Osteoblast (primary cell): Measurements from ENCODE around the gene TBL1XR1. TPM values are rescaled to one million over a fixed set of nuclear protein-coding genes. Genes with fewer than 3 reads are reported as not detected.

Experiments used
- DNase-seq: peaks from one replicate; pipeline ENCODE4 v3.0.0; 2011; ENCODE audit warnings: low spot score, mixed read lengths; ENCODE audit not compliant: insufficient read length; ENCODE audit errors: missing footprints
- H2AFZ ChIP-seq: 2 replicates; pipeline ENCODE4 v1.6.0; 2011; ENCODE audit warnings: mild to moderate bottlenecking, low read length
- H3K27ac ChIP-seq: 2 replicates; pipeline ENCODE4 v1.5.1; 2011; ENCODE audit warnings: mild to moderate bottlenecking, low read depth, low read length, moderate library complexity
- H3K27me3 ChIP-seq: 2 replicates; pipeline ENCODE4 v1.6.0; 2012; ENCODE audit warnings: mild to moderate bottlenecking, control low read depth, inconsistent platforms, low read length, moderate library complexity; ENCODE audit not compliant: insufficient read depth
- H3K36me3 ChIP-seq: 2 replicates; pipeline ENCODE4 v1.5.1; 2011; ENCODE audit warnings: mild to moderate bottlenecking, low read length, control low read depth, moderate library complexity; ENCODE audit not compliant: insufficient read depth
- H3K4me1 ChIP-seq: 2 replicates; pipeline ENCODE4 v1.5.1; 2011; ENCODE audit warnings: mild to moderate bottlenecking, low read length, control low read depth, moderate library complexity; ENCODE audit not compliant: insufficient read depth
- H3K4me2 ChIP-seq: 2 replicates; pipeline ENCODE4 v1.6.0; 2011; ENCODE audit warnings: mild to moderate bottlenecking, low read length; ENCODE audit not compliant: insufficient read depth
- H3K4me3 ChIP-seq: fragments of 200-600 bp; sonication (generic); 3 replicates; pipeline ENCODE4 v1.5.1; 2012; ENCODE audit warnings: mild to moderate bottlenecking, low read length, inconsistent platforms; ENCODE audit not compliant: insufficient read depth
- H3K79me2 ChIP-seq: 2 replicates; pipeline ENCODE4 v1.6.0; 2012; ENCODE audit warnings: mild to moderate bottlenecking, low read length, control low read depth, inconsistent platforms; ENCODE audit not compliant: insufficient read depth
- H3K9me3 ChIP-seq: 2 replicates; pipeline ENCODE4 v1.5.1; 2011; ENCODE audit warnings: low read depth, low read length, control low read depth
- H4K20me1 ChIP-seq: 2 replicates; pipeline ENCODE4 v1.6.0; 2012; ENCODE audit warnings: mild to moderate bottlenecking, low read length, control low read depth; ENCODE audit not compliant: insufficient read depth
- total RNA-seq: library from RNA; depleted of rRNA; stranded (reverse); fragments of >200 nt; gene quantifications from 2 replicates; pipeline ENCODE4 v1.2.3, GENCODE V29; 2012
- TF ChIP-seq, protein P1 (sequence below): IDR thresholded peaks from 2 replicates; pipeline ENCODE4 v1.5.1; 2011; ENCODE audit warnings: mild to moderate bottlenecking, low read depth, low read length, moderate library complexity; ENCODE audit errors: extremely low read depth

The TBL1XR1 gene
- total RNA-seq, 1 donor, result 297 TPM

DNA sequence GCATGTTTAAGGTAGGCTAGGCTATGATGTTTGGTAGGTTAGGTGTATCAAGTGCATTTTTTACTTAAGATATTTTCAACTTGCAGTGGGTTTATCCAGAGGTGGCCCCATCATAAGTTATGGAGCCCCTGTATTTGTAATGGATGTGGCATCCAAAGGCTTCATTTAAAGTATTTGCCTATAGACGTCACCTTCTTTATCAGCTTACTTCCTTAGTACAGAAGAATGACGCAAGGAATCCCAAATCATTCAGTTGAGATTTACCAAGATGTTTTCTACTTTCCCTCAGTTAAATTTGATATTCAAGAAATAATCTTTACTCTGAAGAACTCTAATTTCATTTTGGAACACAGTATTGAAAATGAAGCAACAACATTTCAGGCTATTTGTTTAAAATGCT lies 201.3 kb downstream of the TBL1XR1 start:
- no peak for DNase-seq
- Histone ChIP-seq H3K4me3 (no peak overlapping the region), H3K27me3 (no peaks in the 10 kb centered on the region), H4K20me1 (no peaks in the 10 kb centered on the region), H3K79me2 (no peaks in the 10 kb centered on the region), H3K27ac (no peak overlapping the region), H3K4me1 (no peaks in the 10 kb centered on the region), H3K4me2 (no peak overlapping the region), H3K36me3 (no peaks in the 10 kb centered on the region), H2AFZ (no peak overlapping the region), H3K9me3 (no peaks in the 10 kb centered on the region)
- TF ChIP-seq, protein P1, sequence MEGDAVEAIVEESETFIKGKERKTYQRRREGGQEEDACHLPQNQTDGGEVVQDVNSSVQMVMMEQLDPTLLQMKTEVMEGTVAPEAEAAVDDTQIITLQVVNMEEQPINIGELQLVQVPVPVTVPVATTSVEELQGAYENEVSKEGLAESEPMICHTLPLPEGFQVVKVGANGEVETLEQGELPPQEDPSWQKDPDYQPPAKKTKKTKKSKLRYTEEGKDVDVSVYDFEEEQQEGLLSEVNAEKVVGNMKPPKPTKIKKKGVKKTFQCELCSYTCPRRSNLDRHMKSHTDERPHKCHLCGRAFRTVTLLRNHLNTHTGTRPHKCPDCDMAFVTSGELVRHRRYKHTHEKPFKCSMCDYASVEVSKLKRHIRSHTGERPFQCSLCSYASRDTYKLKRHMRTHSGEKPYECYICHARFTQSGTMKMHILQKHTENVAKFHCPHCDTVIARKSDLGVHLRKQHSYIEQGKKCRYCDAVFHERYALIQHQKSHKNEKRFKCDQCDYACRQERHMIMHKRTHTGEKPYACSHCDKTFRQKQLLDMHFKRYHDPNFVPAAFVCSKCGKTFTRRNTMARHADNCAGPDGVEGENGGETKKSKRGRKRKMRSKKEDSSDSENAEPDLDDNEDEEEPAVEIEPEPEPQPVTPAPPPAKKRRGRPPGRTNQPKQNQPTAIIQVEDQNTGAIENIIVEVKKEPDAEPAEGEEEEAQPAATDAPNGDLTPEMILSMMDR, result no peak

DNA sequence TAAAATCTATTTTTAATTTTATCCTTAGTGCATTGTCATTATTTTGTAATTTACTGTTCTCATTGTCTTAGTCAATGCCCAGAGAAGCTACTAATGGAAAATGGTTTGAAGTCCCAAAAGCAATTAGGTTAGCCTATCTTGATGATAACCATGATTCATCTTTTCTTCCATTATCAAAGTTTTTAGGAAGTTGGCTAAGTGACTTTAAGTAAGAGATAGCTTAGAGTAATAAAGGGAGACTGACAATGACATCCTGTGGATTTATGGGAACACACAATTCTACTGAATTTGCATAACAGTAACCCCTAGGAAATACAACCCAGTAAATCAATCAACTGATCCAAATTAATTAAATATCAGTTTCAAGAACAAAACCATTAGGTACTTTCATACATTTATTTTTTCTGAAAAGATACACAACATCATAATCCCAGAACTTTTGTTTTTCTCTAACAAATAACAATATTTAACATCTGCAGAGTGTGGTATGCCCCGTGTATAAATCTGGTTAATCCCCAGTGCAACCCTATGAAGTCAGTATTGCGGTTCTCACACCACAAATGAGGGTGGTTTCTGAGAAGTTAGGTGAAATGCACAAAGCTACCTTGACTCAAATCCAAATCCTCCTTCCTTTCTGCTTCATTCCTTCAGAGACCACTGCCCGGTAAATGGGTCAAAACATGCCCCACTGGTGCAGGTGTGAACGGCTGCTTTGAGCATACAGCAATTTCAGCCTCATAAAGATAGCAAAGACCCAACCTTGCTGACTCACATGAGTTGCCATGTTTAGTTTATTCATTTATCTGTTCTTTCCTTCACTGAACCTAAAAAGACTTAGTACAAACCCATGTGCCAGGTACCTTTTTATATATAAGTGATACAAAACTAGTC lies 202.1 kb downstream of the TBL1XR1 start:
- Histone ChIP-seq H3K4me2 (no peak overlapping the region), H4K20me1 (no peaks in the 10 kb centered on the region), H3K27me3 (no peaks in the 10 kb centered on the region), H3K4me3 (no peak overlapping the region), H3K36me3 (no peaks in the 10 kb centered on the region), H2AFZ (no peak overlapping the region), H3K79me2 (no peaks in the 10 kb centered on the region), H3K9me3 (no peaks in the 10 kb centered on the region), H3K27ac (no peak overlapping the region), H3K4me1 (no peaks in the 10 kb centered on the region)
- TF ChIP-seq, protein P1, result no peak
- no peak for DNase-seq

DNA sequence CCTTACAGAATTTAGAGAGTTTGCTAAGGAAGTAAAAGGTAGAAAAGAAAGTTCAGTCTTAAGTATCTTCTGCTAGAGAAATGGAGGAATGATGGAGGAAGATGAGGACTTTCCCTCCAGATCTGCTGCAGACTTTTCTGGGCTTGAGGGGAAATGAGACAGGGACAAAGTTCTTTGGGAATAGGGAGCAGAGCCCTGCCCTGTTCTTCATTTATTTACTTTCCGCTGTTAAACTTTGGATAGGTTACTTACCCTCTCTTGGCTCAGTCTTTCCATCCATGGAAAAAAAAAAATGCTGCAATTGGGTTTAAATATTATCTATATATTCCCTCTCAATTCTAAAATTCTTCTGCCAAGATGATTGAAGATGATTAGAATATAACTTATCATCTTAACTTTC lies 202.9 kb downstream of the TBL1XR1 start:
- H3K4me3 ChIP-seq, result no peak overlapping the region
- H3K27me3 ChIP-seq, result no peaks in the 10 kb centered on the region
- TF ChIP-seq, protein P1, result no peak
- no peak for DNase-seq
- no peaks in the 10 kb centered on the region for H4K20me1 ChIP-seq
- no peak overlapping the region for H2AFZ ChIP-seq
- no peaks in the 10 kb centered on the region for H3K79me2 ChIP-seq
- H3K4me1 ChIP-seq, result no peaks in the 10 kb centered on the region
- no peak overlapping the region for H3K4me2 ChIP-seq
- H3K36me3 ChIP-seq, result no peaks in the 10 kb centered on the region
- no peaks in the 10 kb centered on the region for H3K9me3 ChIP-seq
- H3K27ac ChIP-seq, result no peak overlapping the region

DNA sequence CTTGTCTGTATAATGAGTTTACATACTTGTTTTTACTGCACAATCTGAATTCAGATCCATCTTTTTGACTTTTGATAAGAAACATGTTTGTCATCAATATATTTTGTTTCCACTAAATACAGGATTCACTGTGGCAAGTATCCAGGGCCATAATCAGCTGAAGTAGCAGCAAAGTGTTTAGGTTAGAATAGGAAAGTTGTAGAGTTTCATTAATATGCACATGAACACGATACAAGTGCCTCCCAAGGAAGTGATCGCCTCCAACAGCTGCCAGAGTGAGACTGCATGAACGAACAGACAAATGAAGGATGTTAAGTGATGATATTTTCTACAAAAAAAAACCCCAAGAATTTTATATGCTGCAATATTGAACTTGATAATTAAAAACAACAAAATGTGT lies 204.3 kb downstream of the TBL1XR1 start:
- H2AFZ ChIP-seq, result no peak overlapping the region
- no peaks in the 10 kb centered on the region for H3K27me3 ChIP-seq
- DNase-seq, result no peak
- H3K9me3 ChIP-seq, result no peaks in the 10 kb centered on the region
- H3K4me1 ChIP-seq, result no peaks in the 10 kb centered on the region
- no peaks in the 10 kb centered on the region for H3K79me2 ChIP-seq
- H3K27ac ChIP-seq, result no peak overlapping the region
- no peaks in the 10 kb centered on the region for H4K20me1 ChIP-seq
- H3K36me3 ChIP-seq, result no peaks in the 10 kb centered on the region
- TF ChIP-seq, protein P1, result no peak
- no peak overlapping the region for H3K4me3 ChIP-seq
- H3K4me2 ChIP-seq, result no peak overlapping the region
